Motor neuron (in vitro differentiated cells): Measurements from ENCODE around the gene KCNE3. TPM values are rescaled to one million over a fixed set of nuclear protein-coding genes. Genes with fewer than 3 reads are reported as not detected.
A peak's percentile ranks its signal among the peaks of the same experiment; 100 is the strongest.

ENCODE experiments used
- ATAC-seq, 8 experiments: fragments of 200-7000 bp; cut with Tn5 transposase; replicated peaks in 6 of 8; 2 replicates each; pipeline ENCODE4 v1.8.0; 2021; ENCODE audit warnings: mild to moderate bottlenecking in 8 of 8, moderate library complexity in 8 of 8
- H3K27ac ChIP-seq, 2 donors: fragments of 250-450 bp; sonication (Bioruptor Pico); 2 replicates each; pipeline ENCODE4 v1.9.0; 2021; ENCODE audit warnings: antibody characterized with exemption in 2 of 2, mild to moderate bottlenecking in 2 of 2, moderate library complexity in 1 of 2
- H3K4me1 ChIP-seq, 2 donors: fragments of 250-450 bp; sonication (Bioruptor Pico); replicated peaks in 1 of 2; 2 replicates each; pipeline ENCODE4 v1.6.1; 2021; ENCODE audit warnings: antibody characterized with exemption in 2 of 2, mild to moderate bottlenecking in 2 of 2, moderate library complexity in 1 of 2
- H3K4me3 ChIP-seq, 5 donors: fragments of 250-450 bp; sonication (Bioruptor Pico); 2 replicates each; pipeline ENCODE4 v1.9.0; 2021; ENCODE audit warnings: antibody characterized with exemption in 5 of 5, mild to moderate bottlenecking in 5 of 5, moderate library complexity in 4 of 5
- WGBS, 10 experiments: fragments of 450-650 bp; shearing (Covaris generic); methylation state at CpG; one replicate each; pipeline ENCODE4 v1.0.0; 2022; 5-methylcytosine and 5-hydroxymethylcytosine counted together
- in situ Hi-C, 9 experiments: fragments of 400-800 bp; cut with MboI; loops; one replicate each; pipeline ENCODE4 v1.15.0; 2021; ENCODE audit warnings: low sequenced_read_pairs in 9 of 9, low pct_unique_long_range_greater_than_20kb in 2 of 9; ENCODE audit not compliant: unreplicated experiment in 9 of 9
- total RNA-seq, 8 experiments: library from RNA; unstranded; fragments of 300-600 nt; gene quantifications; 2 replicates each; pipeline versions ENCODE4 v1.2.3 to v1.2.4, GENCODE V29; 2022

The KCNE3 gene
- total RNA-seq, 8 experiments from 2014 or later = 0.24 to 1.8 (median 0.67) TPM; not detected in 2

DNA sequence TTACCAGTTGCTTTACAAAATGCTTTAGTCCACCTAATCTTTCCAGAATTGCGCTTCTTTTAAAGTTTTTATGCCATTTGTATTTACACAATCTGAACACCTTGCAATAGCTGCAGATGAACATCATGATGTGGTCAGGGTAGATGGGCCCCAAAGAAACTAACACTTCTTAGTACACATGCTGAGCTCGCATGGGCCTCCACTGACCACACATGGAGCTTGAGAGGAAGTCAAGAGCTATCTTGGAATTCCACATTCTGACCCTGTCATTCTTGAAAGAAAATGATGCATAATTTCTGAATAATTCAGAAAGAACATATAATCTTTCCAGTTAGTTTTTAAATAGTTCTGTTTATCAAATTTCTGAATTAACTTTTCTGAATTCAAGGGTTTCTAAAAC is 18.5 kb upstream of the KCNE3 start:
- WGBS, 10 experiments = 63 to 100% (median 92%) methylated on average over 1 to 2 of the region's 2 CpGs
- Histone ChIP-seq H3K4me3 (no peak overlapping the region), H3K4me1 (no peaks in the 10 kb centered on the region), H3K27ac (no peak overlapping the region)
- in situ Hi-C loops = no loop called here
- ATAC-seq = peak in 1 of 8 experiments; percentile 71

- Histone ChIP-seq H3K4me1 (no peaks in the 10 kb centered on the region), H3K4me3 (no peak overlapping the region), H3K27ac (no peak overlapping the region)
- 33 to 88% (median 72%) methylated on average over 2 to 3 of the region's 3 CpGs; no CpG with 5 or more reads in 1 of the 10 experiments for WGBS, 10 experiments
- in situ Hi-C loops = no loop called here
- no peak for ATAC-seq
These were observed 13.5 kb upstream of the KCNE3 start for GRCh38 chr11:74480688-74481417.

DNA sequence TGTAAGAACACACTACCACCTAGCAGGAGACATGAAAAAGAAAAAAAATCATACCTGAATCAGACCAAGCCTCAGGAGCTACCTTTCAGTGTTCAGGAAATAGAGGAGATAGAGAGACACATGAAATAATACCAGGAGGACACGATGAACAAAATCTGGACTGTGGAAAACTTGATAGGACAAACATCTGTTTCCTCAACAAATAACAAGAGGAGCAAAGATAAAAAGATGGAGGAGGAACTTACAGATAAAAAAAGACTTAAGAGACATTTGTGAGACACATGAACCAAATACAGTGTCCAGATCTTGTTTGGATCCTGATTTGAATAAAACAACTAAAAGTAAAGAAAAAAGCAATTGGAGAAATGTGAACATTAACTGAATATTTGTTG is 12.4 kb upstream of the KCNE3 start:
- 20 to 100% (median 83%) methylated on average over 1 of the region's 1 CpG; no CpG with 5 or more reads in 2 of the 10 experiments for WGBS, 10 experiments
- Histone ChIP-seq H3K4me3 (no peak overlapping the region), H3K27ac (no peak overlapping the region), H3K4me1 (no peaks in the 10 kb centered on the region)
- ATAC-seq = no peak
- in situ Hi-C loops = no loop called here

DNA sequence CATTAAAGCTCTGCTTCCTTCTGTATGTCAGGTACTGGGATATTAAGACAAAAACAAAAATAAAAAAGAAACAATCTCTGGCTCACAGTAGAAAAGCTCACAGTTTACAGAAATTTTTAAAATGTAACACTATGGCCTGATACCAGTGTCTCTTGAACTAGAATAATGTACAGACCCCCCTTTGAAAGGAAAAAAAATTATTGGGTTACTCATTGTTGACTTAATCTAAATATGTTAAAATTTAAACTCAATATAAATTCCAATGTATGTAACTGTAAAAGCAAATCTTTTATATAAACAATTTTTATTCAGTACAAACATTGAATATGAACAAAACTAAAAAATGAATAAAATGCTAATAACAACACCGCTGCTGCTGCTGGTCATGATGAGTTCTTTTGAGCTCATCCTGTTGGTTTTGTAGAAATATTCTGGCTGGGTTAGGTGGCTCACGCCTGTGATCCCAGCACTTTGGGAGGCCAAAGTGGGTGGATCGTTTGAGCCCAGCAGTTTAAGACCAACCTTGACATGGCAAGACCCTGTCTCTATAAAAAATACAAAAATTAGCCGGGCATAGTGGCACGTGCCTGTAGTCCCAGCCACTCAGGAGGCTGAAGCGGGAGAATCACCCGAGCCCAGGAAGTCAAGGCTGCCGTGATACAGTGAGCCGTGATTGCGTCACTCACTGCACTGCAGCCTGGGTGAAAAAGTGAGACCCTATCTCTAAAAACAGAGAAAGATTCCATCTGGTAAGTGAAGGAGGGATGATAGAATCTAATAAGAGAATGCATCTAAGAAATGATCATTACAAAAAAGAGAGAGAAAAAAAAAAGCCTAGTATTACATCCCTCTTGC is 11.8 kb upstream of the KCNE3 start:
- ATAC-seq = peak in 1 of 8 experiments; percentile 57
- H3K4me3 ChIP-seq = no peak overlapping the region
- 28 to 96% (median 78%) methylated on average over 1 to 9 of the region's 10 CpGs for WGBS, 10 experiments
- in situ Hi-C loops = no loop called here
- no peak overlapping the region for H3K27ac ChIP-seq
- no peaks in the 10 kb centered on the region for H3K4me1 ChIP-seq

GRCh38 chr11:74476536-74476935 is 9.2 kb upstream of the KCNE3 start:
- Histone ChIP-seq H3K4me1 (no peaks in the 10 kb centered on the region), H3K4me3 (no peak overlapping the region), H3K27ac (no peak overlapping the region)
- ATAC-seq = no peak
- 33 to 100% (median 40%) methylated on average over 1 to 2 of the region's 2 CpGs; no CpG with 5 or more reads in 5 of the 10 experiments for WGBS, 10 experiments
- in situ Hi-C loops = no loop called here

DNA sequence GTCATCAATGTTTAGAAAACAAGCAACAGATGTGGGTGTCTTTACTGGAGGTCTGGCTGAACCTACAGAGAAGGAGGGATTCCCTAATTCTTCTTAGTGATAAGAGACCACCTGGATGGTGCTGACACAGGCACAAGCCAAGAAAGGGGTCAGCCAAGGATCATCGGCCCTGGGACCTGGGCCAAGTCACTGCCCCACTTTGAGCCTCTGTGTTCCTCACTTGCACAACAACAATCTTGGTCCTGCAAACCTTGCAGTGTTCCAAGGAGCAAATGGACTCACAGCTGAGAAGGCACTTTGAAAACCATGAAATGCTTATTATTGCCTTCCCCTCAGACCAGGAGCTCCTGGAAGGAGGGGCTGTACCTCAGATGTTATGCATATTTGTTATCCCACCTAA is 7.0 kb upstream of the KCNE3 start:
- ATAC-seq = no peak
- 10 to 83% (median 60%) methylated on average over 1 of the region's 1 CpG; no CpG with 5 or more reads in 5 of the 10 experiments for WGBS, 10 experiments
- Histone ChIP-seq H3K4me1 (no peaks in the 10 kb centered on the region), H3K4me3 (no peak overlapping the region), H3K27ac (no peak overlapping the region)
- in situ Hi-C loops = loop anchor here in 1 of 9 experiments (25.0 kb wide), 1 partner anchor 212 kb away; no protein-coding TSS in a partner anchor

GRCh38 chr11:74473382-74474173 is 6.2 kb upstream of the KCNE3 start:
- Histone ChIP-seq H3K27ac (no peak overlapping the region), H3K4me1 (no peaks in the 10 kb centered on the region), H3K4me3 (no peak overlapping the region)
- in situ Hi-C loops = loop anchor here in 1 of 9 experiments (25.0 kb wide), 1 partner anchor 211 kb away; no protein-coding TSS in a partner anchor
- ATAC-seq = no peak
- 0 to 90% (median 80%) methylated on average over 1 to 7 of the region's 10 CpGs; no CpG with 5 or more reads in 2 of the 10 experiments for WGBS, 10 experiments

DNA sequence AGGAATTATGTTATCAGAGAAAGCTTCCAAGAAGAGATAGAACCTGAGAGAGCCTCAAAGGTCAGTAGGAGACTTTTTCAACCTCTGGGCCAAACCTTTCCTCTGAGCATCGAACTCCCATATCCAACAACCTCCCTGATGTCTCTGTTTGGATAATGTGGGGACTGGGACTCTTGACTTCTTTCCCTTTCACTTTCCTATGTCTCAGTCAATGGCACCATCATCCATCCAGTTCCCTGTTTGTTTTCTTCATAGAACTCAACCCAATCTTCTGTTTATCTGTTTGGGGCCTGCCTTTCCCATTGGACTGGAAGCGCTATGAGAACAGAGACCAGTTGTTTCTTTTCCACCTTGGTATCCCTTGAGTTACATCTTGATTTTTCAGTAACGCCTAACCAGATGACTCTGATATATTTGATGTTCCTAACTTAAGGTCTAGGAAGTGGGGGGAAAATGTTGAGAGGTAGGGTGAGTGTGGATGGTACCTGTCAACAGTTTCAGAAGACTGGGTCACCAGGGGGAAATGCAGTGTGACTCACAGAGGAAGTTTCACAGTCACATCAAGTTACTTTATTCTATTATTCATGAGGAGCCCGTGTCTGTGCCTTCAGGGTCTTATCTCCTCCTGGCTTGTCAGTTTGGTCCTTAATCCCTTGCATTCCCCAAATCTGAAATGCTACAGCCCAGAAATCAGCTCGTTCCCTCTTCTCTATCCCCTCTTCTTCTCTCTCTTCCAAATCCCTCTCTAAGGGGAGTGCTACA is 4.5 kb upstream of the KCNE3 start:
- H3K4me1 ChIP-seq = no peaks in the 10 kb centered on the region
- 17 to 81% (median 48%) methylated on average over 1 to 5 of the region's 5 CpGs; no CpG with 5 or more reads in 2 of the 10 experiments for WGBS, 10 experiments
- no peak overlapping the region for H3K27ac ChIP-seq
- in situ Hi-C loops = loop anchor here in 1 of 9 experiments (25.0 kb wide), 1 partner anchor 210 kb away; no protein-coding TSS in a partner anchor
- peak in 1 of 8 experiments; percentile 34 for ATAC-seq
- H3K4me3 ChIP-seq = no peak overlapping the region

GRCh38 chr11:74471037-74471436 is 3.7 kb upstream of the KCNE3 start:
- Histone ChIP-seq H3K4me3 (no peak overlapping the region), H3K27ac (no peak overlapping the region), H3K4me1 (no peaks in the 10 kb centered on the region)
- WGBS, 10 experiments = 67 to 100% (median 73%) methylated on average over 1 of the region's 1 CpG; no CpG with 5 or more reads in 6 of the 10 experiments
- no peak for ATAC-seq
- in situ Hi-C loops = loop anchor here in 1 of 9 experiments (25.0 kb wide), 1 partner anchor 209 kb away; no protein-coding TSS in a partner anchor

DNA sequence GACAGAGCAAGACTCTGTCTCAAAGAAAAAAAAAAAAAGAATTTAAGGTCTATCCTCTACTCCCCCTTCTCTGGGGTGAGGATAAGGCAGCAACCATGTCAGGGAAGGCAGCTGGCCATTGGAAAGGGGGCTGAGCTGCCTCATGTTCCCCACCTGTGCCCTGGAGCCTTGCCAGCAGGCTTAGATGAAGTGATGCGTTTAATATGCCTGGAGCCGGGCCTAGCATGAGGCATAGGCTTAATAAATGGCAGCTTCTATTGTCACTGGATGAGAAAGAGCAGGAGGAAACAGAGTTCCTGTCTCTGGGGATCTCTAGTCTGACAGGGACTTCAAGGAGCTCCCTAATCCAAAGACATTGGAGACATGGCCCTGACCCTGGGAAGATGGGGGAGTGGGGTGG is 3.2 kb upstream of the KCNE3 start:
- no CpG with 5 or more reads among the region's 2 CpGs for WGBS, 10 experiments
- no peak overlapping the region for H3K4me3 ChIP-seq
- in situ Hi-C loops = loop anchor here in 1 of 9 experiments (25.0 kb wide), 1 partner anchor 208 kb away; no protein-coding TSS in a partner anchor
- H3K4me1 ChIP-seq = no peaks in the 10 kb centered on the region
- H3K27ac ChIP-seq = no peak overlapping the region
- ATAC-seq = no peak

GRCh38 chr11:74468936-74469335 is 1.6 kb upstream of the KCNE3 start:
- in situ Hi-C loops = loop anchor here in 1 of 9 experiments (25.0 kb wide), 1 partner anchor 207 kb away; no protein-coding TSS in a partner anchor
- Histone ChIP-seq H3K27ac (no peak overlapping the region), H3K4me3 (no peak overlapping the region), H3K4me1 (no peaks in the 10 kb centered on the region)
- 0 to 100% (median 43%) methylated on average over 1 of the region's 1 CpG; no CpG with 5 or more reads in 5 of the 10 experiments for WGBS, 10 experiments
- peak in 1 of 8 experiments; percentile 13 for ATAC-seq

GRCh38 chr11:74468521-74468920 is 1.2 kb upstream of the KCNE3 start:
- in situ Hi-C loops = loop anchor here in 1 of 9 experiments (25.0 kb wide), 1 partner anchor 206 kb away; no protein-coding TSS in a partner anchor
- no peaks in the 10 kb centered on the region for H3K4me1 ChIP-seq
- no peak overlapping the region for H3K27ac ChIP-seq
- ATAC-seq = no peak
- no peak overlapping the region for H3K4me3 ChIP-seq
